PC-3 (cell line): ENCODE results near the gene C5AR1.

Experiments
- EZH2 ChIP-seq: fragments of 300-600 bp; sonication (generic); IDR thresholded peaks from one replicate; pipeline ENCODE4 v1.6.1; 2017; ENCODE audit warnings: antibody characterized with exemption, mild to moderate bottlenecking, low read length; ENCODE audit not compliant: unreplicated experiment
- EZH2phosphoT487 ChIP-seq: fragments of 300-600 bp; sonication (generic); IDR thresholded peaks from 2 replicates; pipeline ENCODE4 v1.6.1; 2018; ENCODE audit warnings: mild to moderate bottlenecking, antibody characterized with exemption, low read length, borderline replicate concordance
- TF ChIP-seq, protein P1 (sequence below): fragments of 300-600 bp; sonication (generic); conservative IDR thresholded peaks from 2 replicates; pipeline ENCODE4 v1.5.1; 2017; ENCODE audit warnings: antibody characterized with exemption, low read depth, mild to moderate bottlenecking, low read length

DNA sequence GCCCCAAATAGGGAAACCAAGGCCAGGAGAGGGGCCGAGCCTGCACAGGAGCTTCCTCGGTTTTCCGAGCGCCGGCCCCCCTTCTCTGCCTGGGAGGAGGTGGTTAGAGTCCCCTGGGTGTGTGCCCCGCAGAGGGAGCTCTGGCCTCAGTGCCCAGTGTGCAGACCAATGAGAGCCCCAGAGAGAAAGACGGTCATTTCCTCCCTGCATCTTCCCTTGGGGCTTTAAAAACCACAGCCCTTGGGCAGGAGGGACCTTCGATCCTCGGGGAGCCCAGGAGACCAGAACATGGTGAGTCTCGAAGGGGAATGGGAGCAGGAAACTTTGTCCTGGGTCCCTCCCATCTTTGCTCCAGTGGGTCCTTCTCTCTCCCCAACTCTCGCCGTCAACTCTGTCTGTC lies at the start of gene C5AR1:
- TF ChIP-seq, protein P1, sequence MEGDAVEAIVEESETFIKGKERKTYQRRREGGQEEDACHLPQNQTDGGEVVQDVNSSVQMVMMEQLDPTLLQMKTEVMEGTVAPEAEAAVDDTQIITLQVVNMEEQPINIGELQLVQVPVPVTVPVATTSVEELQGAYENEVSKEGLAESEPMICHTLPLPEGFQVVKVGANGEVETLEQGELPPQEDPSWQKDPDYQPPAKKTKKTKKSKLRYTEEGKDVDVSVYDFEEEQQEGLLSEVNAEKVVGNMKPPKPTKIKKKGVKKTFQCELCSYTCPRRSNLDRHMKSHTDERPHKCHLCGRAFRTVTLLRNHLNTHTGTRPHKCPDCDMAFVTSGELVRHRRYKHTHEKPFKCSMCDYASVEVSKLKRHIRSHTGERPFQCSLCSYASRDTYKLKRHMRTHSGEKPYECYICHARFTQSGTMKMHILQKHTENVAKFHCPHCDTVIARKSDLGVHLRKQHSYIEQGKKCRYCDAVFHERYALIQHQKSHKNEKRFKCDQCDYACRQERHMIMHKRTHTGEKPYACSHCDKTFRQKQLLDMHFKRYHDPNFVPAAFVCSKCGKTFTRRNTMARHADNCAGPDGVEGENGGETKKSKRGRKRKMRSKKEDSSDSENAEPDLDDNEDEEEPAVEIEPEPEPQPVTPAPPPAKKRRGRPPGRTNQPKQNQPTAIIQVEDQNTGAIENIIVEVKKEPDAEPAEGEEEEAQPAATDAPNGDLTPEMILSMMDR, result no peak
- TF ChIP-seq EZH2phosphoT487, result no peak
- TF ChIP-seq EZH2, result no peak
